Astrocyte of the spinal cord (primary cell): Measurements from ENCODE around the gene KCNQ5.
A peak's percentile ranks its signal among the peaks of the same experiment; 100 is the strongest.

Experiments
- DNase-seq: peaks from one replicate; pipeline ENCODE4 v3.0.0; 2011; ENCODE audit warnings: low read depth, low spot score
- H3K4me3 ChIP-seq: 2 replicates; pipeline ENCODE4 v1.5.1; 2011; ENCODE audit warnings: low read depth, mild to moderate bottlenecking, low read length, moderate library complexity
- in situ Hi-C: cut with HindIII; loops from 2 replicates; pipeline ENCODE4 v1.10.0; 2017; ENCODE audit warnings: low sequenced_read_pairs
- TF ChIP-seq, protein P1 (sequence below): IDR thresholded peaks from 2 replicates; pipeline ENCODE4 v1.5.1; 2012; ENCODE audit warnings: low read depth, mild to moderate bottlenecking, low read length, inconsistent platforms

The KCNQ5 gene

DNA sequence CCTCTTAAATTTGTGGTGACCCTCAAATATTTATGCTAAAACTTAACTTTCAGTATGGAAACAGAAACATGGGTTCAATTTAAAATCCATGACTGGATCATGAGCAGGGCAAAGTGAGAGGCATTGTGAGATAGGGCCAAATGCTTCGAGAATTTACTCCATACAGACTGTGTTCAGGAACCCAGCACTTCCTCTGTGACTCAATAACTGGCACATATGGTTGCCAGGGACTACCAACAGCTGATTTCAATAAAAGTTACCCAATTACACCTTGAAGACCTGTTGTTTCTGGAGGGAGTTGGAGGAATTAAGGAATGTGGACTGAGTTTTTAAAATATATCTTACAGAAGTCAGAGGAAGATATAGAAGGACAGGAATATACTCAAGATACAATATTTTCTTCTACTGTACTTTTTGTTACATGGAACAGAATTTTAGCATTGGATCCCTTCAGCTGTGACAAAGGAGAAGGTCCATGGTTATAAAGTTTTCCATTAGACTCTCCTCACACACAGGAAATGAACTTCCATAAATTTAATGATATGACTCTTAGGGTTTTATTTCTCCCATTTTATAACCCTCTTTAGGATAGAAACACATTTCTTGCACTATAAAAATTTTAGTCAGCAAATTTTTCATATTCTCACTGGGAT lies 344.9 kb downstream of the KCNQ5 start:
- no peak overlapping the region for H3K4me3 ChIP-seq
- TF ChIP-seq, protein P1, sequence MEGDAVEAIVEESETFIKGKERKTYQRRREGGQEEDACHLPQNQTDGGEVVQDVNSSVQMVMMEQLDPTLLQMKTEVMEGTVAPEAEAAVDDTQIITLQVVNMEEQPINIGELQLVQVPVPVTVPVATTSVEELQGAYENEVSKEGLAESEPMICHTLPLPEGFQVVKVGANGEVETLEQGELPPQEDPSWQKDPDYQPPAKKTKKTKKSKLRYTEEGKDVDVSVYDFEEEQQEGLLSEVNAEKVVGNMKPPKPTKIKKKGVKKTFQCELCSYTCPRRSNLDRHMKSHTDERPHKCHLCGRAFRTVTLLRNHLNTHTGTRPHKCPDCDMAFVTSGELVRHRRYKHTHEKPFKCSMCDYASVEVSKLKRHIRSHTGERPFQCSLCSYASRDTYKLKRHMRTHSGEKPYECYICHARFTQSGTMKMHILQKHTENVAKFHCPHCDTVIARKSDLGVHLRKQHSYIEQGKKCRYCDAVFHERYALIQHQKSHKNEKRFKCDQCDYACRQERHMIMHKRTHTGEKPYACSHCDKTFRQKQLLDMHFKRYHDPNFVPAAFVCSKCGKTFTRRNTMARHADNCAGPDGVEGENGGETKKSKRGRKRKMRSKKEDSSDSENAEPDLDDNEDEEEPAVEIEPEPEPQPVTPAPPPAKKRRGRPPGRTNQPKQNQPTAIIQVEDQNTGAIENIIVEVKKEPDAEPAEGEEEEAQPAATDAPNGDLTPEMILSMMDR: no peak
- in situ Hi-C loops: no loop called here
- peak; percentile 25 for DNase-seq

DNA sequence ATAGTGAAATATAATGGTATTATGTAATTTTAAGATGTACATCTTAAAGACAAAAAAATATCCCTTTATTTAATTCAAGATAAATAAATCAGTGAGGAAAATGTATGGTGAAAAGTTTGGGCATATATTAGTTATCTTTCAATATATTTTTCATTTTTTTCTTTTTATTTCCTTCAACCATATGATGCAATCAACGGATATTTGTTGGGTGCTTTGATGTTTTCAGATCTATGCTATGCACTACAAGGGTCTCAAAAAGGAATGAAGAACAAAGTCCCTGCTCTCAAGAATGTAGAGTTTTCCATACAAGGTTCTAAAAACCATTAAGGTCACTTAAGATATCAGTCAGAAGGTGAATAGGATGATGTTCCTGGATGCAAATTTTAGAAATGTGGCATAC lies 345.5 kb downstream of the KCNQ5 start:
- TF ChIP-seq, protein P1: no peak
- in situ Hi-C loops: no loop called here
- no peak for DNase-seq
- H3K4me3 ChIP-seq: no peak overlapping the region

DNA sequence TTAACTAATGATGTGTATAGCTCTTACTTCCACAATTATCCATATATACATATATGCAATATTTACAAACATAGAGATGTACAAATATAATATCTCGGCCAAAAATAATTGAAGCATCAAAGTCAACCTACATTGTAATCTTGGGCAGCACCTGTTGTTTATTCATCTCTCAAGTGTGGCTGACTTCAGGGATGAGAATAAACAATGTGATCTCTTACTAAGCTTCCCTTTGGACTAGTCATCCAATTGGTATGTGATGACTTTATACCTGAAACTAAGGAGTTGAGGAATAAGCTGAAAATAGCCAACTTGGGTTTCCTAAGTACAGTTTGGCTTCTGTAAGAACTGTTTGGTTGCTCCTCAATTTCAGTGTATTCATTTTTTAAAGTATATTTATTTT lies 346.8 kb downstream of the KCNQ5 start:
- no peak overlapping the region for H3K4me3 ChIP-seq
- in situ Hi-C loops: no loop called here
- DNase-seq: peak; percentile 40
- TF ChIP-seq, protein P1: no peak

GRCh38 chr6:72969666-72970065 lies 347.8 kb downstream of the KCNQ5 start:
- no peak for DNase-seq
- in situ Hi-C loops: no loop called here
- TF ChIP-seq, protein P1: no peak
- H3K4me3 ChIP-seq: no peak overlapping the region

- TF ChIP-seq, protein P1: no peak
- H3K4me3 ChIP-seq: no peak overlapping the region
- no peak for DNase-seq
- in situ Hi-C loops: no loop called here
These were observed 350.7 kb downstream of the KCNQ5 start for GRCh38 chr6:72972579-72972978.

DNA sequence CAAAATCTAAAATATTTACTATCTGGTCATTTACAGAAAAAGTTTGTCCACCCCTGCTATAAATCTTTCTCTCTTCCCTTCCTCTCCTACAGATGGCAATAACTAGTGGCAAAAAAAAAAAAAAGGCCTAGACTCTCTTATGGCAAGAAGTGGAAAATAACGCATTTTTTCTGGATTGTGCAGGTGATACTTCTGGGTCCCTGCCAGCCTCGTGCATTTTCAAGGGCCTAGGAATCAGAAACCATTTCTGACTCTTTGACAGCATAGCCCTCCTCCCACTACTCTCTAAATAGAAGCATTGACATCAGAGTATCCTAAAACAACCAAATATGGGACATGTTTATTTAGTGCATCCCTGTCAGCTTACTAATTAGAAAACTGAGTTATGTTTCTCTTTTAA lies 352.4 kb downstream of the KCNQ5 start:
- in situ Hi-C loops: no loop called here
- TF ChIP-seq, protein P1: no peak
- DNase-seq: no peak
- H3K4me3 ChIP-seq: no peak overlapping the region
